GM19035 (cell line): ENCODE results near the gene XDH.

Source experiments
- ATAC-seq: cut with Tn5 transposase; IDR thresholded peaks from one replicate; pipeline ENCODE4 v1.9.1; 2021; ENCODE audit not compliant: unreplicated experiment

Gene XDH

GRCh38 chr2:31286961-31287550 lies 127.5 kb downstream of the XDH start:
- ATAC-seq, result no peak

DNA sequence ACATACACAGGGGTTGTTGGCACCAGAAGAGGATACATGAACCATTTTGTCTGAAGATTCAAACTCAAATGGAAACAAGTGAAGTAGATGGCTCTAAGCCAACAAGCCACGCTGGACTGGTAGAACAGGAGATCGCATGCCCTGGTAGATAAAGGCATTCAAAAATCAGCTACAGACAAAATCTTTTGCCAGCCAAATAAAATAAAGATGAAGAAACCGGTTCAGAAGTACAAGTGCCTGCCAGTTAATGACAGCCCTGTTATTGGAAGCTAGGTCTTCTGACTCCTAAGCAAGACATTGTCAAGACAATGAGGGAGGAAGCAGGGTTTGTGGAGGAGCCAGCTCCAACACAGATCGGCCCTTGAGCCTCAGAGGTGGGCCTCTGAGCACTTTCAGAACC lies 128.3 kb downstream of the XDH start:
- no peak for ATAC-seq
